HG02678 (cell line): Measurements from ENCODE around the gene UBE2J2.
A peak's percentile ranks its signal among the peaks of the same experiment; 100 is the strongest.

Experiments
- ATAC-seq: cut with Tn5 transposase; IDR thresholded peaks from one replicate; pipeline ENCODE4 v1.9.1; 2021; ENCODE audit warnings: mild to moderate bottlenecking, moderate library complexity; ENCODE audit not compliant: unreplicated experiment

Gene UBE2J2

GRCh38 chr1:1215080-1215676, 58.5 kb downstream of the UBE2J2 start:
- no peak for ATAC-seq

- ATAC-seq = no peak
These were observed 60.0 kb downstream of the UBE2J2 start, which contains the start of gene TNFRSF4 for GRCh38 chr1:1213345-1214265. TNFRSF4 (minus strand) TSS chr1:1214153; CDS start chr1:1214127, 26 bp downstream.

GRCh38 chr1:1212780-1213344, 60.8 kb downstream of the UBE2J2 start:
- no peak for ATAC-seq

- ATAC-seq = no peak
These were observed 61.9 kb downstream of the UBE2J2 start for GRCh38 chr1:1211541-1212441.

GRCh38 chr1:1210726-1211540, 62.7 kb downstream of the UBE2J2 start:
- no peak for ATAC-seq

GRCh38 chr1:1208713-1209433, 64.8 kb downstream of the UBE2J2 start:
- no peak for ATAC-seq

- ATAC-seq = no peak
These were observed 66.1 kb downstream of the UBE2J2 start for GRCh38 chr1:1207571-1207892.

- no peak for ATAC-seq
These were observed 66.6 kb downstream of the UBE2J2 start for GRCh38 chr1:1206966-1207531.

GRCh38 chr1:1206376-1206965, 67.2 kb downstream of the UBE2J2 start, which contains the start of gene TNFRSF18:
TNFRSF18 (minus strand) TSS chr1:1206592; CDS start chr1:1206571, 21 bp downstream.
- peak; percentile 37 for ATAC-seq

GRCh38 chr1:1205769-1206375, 67.8 kb downstream of the UBE2J2 start:
- ATAC-seq = no peak

- ATAC-seq = no peak
These were observed 68.5 kb downstream of the UBE2J2 start for GRCh38 chr1:1204998-1205768.

GRCh38 chr1:1204425-1204920, 69.2 kb downstream of the UBE2J2 start:
- ATAC-seq = no peak
